H1 (cell line): Measurements from ENCODE around the gene SLAMF6. TPM values are rescaled to one million over a fixed set of nuclear protein-coding genes. Genes with fewer than 3 reads are reported as not detected.

Experiments
- ASH2L ChIP-seq: fragments of 200-600, 300-600 bp; sonication (generic); IDR thresholded peaks from one replicate; pipeline ENCODE4 v1.7.1; 2017; ENCODE audit warnings: low read length
- CREB1 ChIP-seq: IDR thresholded peaks from 2 replicates; pipeline ENCODE4 v1.6.1; 2012; ENCODE audit warnings: inconsistent platforms
- GABPA ChIP-seq: IDR thresholded peaks from 2 replicates; pipeline ENCODE4 v1.6.1; 2011; ENCODE audit warnings: mild to moderate bottlenecking, low read length, moderate library complexity, borderline replicate concordance; ENCODE audit not compliant: insufficient read depth
- JUN ChIP-seq: IDR thresholded peaks from 2 replicates; pipeline ENCODE4 v1.6.1; 2011; ENCODE audit warnings: low read depth, mild to moderate bottlenecking, improper control_type of control experiment, low read length
- NANOG ChIP-seq: IDR thresholded peaks from 2 replicates; pipeline ENCODE4 v1.6.1; 2011; ENCODE audit warnings: low read length, low read depth, mild to moderate bottlenecking, inconsistent platforms; ENCODE audit not compliant: insufficient read depth, poor library complexity, severe bottlenecking
- RBBP5 ChIP-seq: IDR thresholded peaks from 2 replicates; pipeline ENCODE4 v1.7.1; 2012; ENCODE audit warnings: low read depth, mild to moderate bottlenecking, inconsistent platforms, low read length, moderate library complexity, borderline replicate concordance
- USF2 ChIP-seq: IDR thresholded peaks from 2 replicates; pipeline ENCODE4 v1.6.1; 2011; ENCODE audit warnings: low read length, improper control_type of control experiment
- YY1 ChIP-seq: IDR thresholded peaks from 2 replicates; pipeline ENCODE4 v1.6.1; 2011; ENCODE audit warnings: low read depth, mild to moderate bottlenecking, low read length
- ZNF274 ChIP-seq: IDR thresholded peaks from 2 replicates; pipeline ENCODE4 v1.7.0; 2012; ENCODE audit warnings: low read length, borderline replicate concordance; ENCODE audit errors: extremely low read depth
- polyA plus RNA-seq, 7 experiments: library from polyadenylated mRNA; depleted of rRNA in 3 of 7; stranded (reverse) in 5 of 7; unstranded in 2 of 7; fragments of >200 nt in 5 of 7; fragments of 200-250 nt in 2 of 7; gene quantifications; 1 replicate in 5 of 7; 2 replicates in 1 of 7; 4 replicates in 1 of 7; pipeline versions ENCODE4 v1.2.1 to v1.2.3, GENCODE V29; 2011 to 2013; ENCODE audit warnings: missing spikeins in 2 of 7, mixed read lengths in 2 of 7
- total RNA-seq: library from RNA; stranded (reverse); fragmentation: NEBNext Ultra II Directional; extraction: Animal tissue kit (Norgen Biotek cat#: 25700); gene quantifications from 2 replicates; pipeline ENCODE4 v1.2.1, GENCODE V29; 2021

Gene SLAMF6
- total and polyA plus RNA-seq, 2 of the 8 experiments (the other 6 are each of a cell fraction or from before 2014, with no cell fraction given): not detected

- TF ChIP-seq USF2: no peak
- no peak for TF ChIP-seq RBBP5
- no peak for TF ChIP-seq YY1
- no peak for TF ChIP-seq ZNF274
- no peak for TF ChIP-seq CREB1
- TF ChIP-seq GABPA: no peak
- no peak for TF ChIP-seq JUN
- TF ChIP-seq NANOG: no peak
- no peak for TF ChIP-seq ASH2L
- TF ChIP-seq, all 59 proteins: peak for 0
Measured at GRCh38 chr1:160538985-160539651, 16.1 kb upstream of the SLAMF6 start (continued).
